HFFc6 (cell line): ENCODE results near the gene HOXB8. TPM values are rescaled to one million over a fixed set of nuclear protein-coding genes. Genes with fewer than 3 reads are reported as not detected.

Experiments used
- DNase-seq: peaks from one replicate; pipeline ENCODE4 v3.0.0-alpha.2; 2018
- H3K27ac Mint-ChIP-seq: 2 replicates; pipeline ENCODE4 v1.8.0; 2020; ENCODE audit warnings: mild to moderate bottlenecking, mixed read lengths
- H3K27me3 Mint-ChIP-seq: 2 replicates; pipeline ENCODE4 v1.8.0; 2021; ENCODE audit warnings: mild to moderate bottlenecking, moderate library complexity, mixed read lengths; ENCODE audit not compliant: insufficient read depth
- H3K36me3 Mint-ChIP-seq: 2 replicates; pipeline ENCODE4 v1.8.0; 2021; ENCODE audit warnings: low read depth, mixed read lengths
- H3K4me1 Mint-ChIP-seq: 2 replicates; pipeline ENCODE4 v1.8.0; 2020; ENCODE audit warnings: low read depth, mixed read lengths
- H3K4me3 Mint-ChIP-seq: 2 replicates; pipeline ENCODE4 v1.8.0; 2020; ENCODE audit warnings: mild to moderate bottlenecking, moderate library complexity, mixed read lengths
- H3K9me3 Mint-ChIP-seq: 2 replicates; pipeline ENCODE4 v1.8.0; 2020; ENCODE audit warnings: mild to moderate bottlenecking, mixed read lengths
- total RNA-seq, 6 experiments: library from RNA; stranded (reverse); fragmentation: NEBNext Ultra II Directional; extraction: Animal tissue kit (Norgen Biotek cat#: 25700); gene quantifications; 2 replicates in 1 of 6; 3 replicates in 5 of 6; pipeline ENCODE4 v1.2.3, GENCODE V29; 2021
- TF ChIP-seq, protein P1 (sequence below): fragments of 200-600 bp; sonication (generic); IDR thresholded peaks from 2 replicates; pipeline ENCODE4 v1.5.0; 2021; ENCODE audit warnings: antibody characterized with exemption, mild to moderate bottlenecking

HOXB8 gene
- total RNA-seq, 6 experiments from 2014 or later = not detected

DNA sequence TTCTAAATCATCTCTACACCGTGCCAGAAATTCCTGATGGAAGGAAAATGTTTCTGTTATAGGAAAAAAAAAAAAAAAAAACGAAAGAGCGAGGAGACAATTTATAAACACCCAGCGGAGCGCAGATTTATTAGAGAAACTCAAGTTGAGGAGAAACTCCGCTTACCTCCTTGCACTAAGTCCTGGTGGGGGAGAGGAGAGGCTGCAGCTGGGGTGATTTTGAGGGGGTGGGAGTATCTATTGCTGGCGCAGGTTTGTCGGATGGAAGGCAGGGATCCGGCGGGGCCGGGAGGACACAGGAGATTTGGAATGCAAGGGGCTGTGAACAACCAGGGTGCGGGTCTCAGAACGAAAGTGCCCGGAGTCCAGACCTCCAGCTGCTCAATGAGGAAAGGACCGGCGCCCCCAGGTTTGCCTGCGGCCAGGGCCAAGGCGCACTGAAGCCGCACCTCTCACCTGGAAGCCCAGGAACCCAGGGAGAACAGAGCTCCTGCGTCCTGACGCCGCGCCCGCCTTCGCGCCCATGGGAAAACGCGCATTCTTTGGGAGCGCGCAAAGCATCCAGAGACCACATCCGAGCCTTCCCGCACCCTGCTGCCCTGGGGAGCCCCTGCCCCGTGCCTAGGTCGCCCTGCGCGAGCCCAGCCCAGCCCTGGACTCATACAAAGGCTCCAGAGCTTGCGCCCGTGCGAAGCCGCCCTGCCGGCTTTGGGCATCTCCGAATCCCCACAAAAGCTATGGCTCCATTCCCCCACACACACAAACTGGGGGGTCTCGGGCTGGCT, 2.6 kb upstream of the HOXB8 start:
- TF ChIP-seq, protein P1, sequence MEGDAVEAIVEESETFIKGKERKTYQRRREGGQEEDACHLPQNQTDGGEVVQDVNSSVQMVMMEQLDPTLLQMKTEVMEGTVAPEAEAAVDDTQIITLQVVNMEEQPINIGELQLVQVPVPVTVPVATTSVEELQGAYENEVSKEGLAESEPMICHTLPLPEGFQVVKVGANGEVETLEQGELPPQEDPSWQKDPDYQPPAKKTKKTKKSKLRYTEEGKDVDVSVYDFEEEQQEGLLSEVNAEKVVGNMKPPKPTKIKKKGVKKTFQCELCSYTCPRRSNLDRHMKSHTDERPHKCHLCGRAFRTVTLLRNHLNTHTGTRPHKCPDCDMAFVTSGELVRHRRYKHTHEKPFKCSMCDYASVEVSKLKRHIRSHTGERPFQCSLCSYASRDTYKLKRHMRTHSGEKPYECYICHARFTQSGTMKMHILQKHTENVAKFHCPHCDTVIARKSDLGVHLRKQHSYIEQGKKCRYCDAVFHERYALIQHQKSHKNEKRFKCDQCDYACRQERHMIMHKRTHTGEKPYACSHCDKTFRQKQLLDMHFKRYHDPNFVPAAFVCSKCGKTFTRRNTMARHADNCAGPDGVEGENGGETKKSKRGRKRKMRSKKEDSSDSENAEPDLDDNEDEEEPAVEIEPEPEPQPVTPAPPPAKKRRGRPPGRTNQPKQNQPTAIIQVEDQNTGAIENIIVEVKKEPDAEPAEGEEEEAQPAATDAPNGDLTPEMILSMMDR = no peak
- no peak for DNase-seq
- H3K4me3 Mint-ChIP-seq = peak overlapping the region; percentile 10; the same call in 1 of the 2 replicates
- no peak overlapping the region for H3K27ac Mint-ChIP-seq
- H3K36me3 Mint-ChIP-seq = no peaks in the 10 kb centered on the region
- H3K9me3 Mint-ChIP-seq = no peaks in the 10 kb centered on the region
- peaks cover 87% of the 10 kb centered on the region for H3K27me3 Mint-ChIP-seq
- peaks cover 18% of the 10 kb centered on the region for H3K4me1 Mint-ChIP-seq

DNA sequence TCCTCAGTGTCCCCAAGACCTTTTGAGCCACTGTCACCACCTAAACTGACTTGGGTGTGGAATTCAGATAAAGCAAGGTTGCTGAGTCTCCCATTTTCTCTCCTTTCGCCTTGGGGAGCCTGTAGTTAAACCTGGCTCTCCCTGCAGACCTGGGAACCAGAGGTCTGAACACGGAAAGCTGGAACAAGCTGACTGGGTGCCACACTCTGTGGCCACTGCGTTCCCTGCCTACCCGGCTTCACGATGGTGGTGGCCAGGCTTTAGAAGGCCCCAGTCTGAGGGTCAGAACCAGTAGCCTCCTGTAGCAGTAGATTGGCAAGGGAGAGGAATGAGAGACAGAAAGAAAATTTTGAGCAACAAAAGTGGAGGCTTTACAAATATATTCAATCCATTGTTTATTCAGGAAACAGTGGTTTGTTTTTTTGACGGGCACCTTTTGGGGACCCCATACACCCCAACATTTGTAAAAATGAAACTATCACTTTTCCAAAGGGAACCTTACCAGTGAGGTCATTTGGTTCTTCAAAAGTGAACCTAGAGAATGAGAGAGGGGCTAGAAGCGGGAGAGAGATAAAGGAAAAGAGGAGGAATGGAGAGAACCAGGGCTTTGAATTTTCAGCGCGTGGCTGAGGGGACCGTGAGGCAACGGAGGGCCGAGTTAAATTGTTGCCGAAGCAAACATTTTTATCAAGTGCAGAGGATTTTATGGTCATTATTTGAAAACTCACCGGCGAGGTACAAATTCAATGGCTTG, 1.8 kb upstream of the HOXB8 start:
- H3K27me3 Mint-ChIP-seq = peaks cover 85% of the 10 kb centered on the region
- no peak for DNase-seq
- H3K9me3 Mint-ChIP-seq = no peaks in the 10 kb centered on the region
- peak overlapping the region; percentile 10; the same call in 1 of the 2 replicates for H3K4me3 Mint-ChIP-seq
- TF ChIP-seq, protein P1 = no peak
- peaks cover 23% of the 10 kb centered on the region for H3K4me1 Mint-ChIP-seq
- no peak overlapping the region for H3K27ac Mint-ChIP-seq
- H3K36me3 Mint-ChIP-seq = no peaks in the 10 kb centered on the region

DNA sequence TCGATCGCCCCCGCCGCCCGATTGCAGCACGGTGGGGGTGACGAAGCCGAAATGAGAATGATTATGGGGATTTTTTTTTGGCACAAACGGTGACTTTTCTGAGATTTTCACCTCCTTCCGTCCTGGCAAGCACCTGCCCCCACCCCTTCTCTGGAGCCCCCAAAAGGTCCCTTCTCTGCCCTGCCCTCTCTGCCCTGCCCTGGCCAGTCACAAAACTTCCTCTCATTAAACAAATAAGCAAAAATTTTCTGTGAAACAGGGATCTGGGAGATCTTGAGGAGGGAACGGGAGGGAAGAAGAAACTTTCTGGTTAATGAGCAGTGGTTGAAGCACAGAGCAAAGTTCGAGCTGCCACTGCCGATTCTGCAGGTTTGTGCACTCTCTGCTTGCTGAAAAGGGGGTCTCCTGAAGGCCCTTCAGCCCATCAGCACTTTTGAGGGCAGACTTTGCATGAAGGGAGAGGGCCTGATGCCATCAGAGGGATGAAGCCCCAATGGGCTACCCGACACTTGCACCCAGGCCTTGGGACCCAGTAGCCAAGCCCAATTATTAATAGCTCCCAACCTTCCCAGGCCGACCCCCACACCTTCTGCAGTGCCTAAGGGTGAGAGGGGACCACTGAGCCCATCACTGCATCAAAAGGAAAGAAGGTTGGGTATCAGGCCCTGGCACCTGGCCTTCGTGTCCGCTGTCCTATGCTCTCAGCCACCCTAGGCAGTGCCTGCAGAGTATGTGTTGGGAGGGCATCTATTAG, 1.0 kb upstream of the HOXB8 start:
- Mint-ChIP-seq H3K4me1 (peaks cover 23% of the 10 kb centered on the region), H3K4me3 (no peak overlapping the region), H3K9me3 (no peaks in the 10 kb centered on the region), H3K36me3 (no peaks in the 10 kb centered on the region), H3K27ac (no peak overlapping the region), H3K27me3 (peaks cover 83% of the 10 kb centered on the region)
- TF ChIP-seq, protein P1 = no peak
- no peak for DNase-seq

DNA sequence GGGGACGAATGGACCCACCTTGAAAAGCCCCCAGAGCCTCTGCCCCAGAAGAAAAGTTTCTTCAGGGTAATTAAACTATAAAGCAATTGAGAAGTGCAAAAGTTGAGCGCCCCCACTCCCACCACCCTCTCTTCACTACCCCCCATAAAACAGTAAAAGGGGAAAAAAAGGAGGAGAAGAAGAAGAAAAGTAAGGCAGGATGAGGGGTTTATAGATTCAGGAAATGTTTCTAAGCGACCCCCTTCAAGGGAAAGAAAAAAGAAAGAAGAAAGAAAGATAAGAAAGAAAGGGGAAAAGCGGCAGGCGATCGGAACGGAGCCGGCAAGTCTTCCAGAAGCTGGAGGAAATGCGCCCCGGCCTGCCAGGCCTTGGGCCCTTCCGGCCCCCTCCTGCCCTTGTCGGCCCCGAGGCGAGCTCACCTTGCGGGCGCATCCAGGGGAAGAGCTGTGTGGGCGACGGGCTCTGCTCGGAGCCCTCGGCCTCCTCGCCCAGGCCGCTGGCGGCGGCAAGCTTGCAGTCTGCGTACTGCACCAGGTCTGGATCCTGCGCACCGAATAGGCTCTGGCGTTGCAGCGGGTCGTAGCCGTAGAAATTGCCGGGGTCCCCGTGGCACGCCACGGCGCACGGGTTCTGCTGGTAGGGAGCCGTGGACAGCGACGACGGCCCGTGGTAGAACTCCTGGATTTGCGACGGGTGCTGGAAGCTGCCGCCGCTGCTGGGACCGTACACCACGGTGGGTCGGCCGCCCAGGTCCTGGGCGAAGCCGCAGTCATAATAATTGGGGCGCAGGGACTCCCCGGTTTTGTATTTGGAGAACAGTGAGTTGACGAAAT, 1.0 kb downstream of the HOXB8 start:
- Mint-ChIP-seq H3K27me3 (peaks cover 78% of the 10 kb centered on the region), H3K4me1 (peaks cover 28% of the 10 kb centered on the region), H3K9me3 (no peaks in the 10 kb centered on the region), H3K4me3 (no peak overlapping the region), H3K36me3 (no peaks in the 10 kb centered on the region), H3K27ac (no peak overlapping the region)
- TF ChIP-seq, protein P1 = no peak
- no peak for DNase-seq
